NCI-H510A (cell line): ENCODE data around the gene SUPT20H.
"Not testable (repeated sequence)": the region's sequence is repeated elsewhere in the genome, so short reads cannot be mapped to it uniquely, and the experiment has no call there.

Experiments used
- DNase-seq: peaks from one replicate; lab custom pipeline; 2025; lab: John Stamatoyannopoulos, UW

SUPT20H gene

DNA sequence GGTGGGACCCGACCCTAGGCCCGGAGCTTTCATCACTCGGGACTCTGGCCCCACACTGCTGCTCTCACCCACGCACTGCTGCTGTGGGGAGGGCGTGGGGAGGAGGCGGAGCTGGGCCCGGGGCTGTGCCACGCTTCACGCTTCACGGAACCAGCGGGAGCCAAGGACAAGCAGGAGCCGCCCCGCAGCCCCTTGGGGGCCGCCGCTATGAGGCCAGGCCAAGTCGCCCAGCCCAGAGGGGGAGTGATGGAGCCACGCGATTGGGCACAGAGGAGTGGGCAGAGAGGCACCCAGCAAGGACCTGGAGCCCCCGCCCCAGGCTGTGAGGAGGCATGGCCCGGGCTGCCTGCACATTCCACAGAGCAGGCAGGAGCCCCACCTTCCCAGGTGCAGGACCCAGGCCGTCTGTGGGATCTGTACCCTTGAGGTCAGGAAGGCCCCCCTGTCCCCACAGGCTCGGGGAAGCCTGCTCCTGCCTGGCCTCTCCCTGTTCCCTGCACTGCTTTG lies 10.2 kb upstream of the SUPT20H start:
- no peak for DNase-seq

DNA sequence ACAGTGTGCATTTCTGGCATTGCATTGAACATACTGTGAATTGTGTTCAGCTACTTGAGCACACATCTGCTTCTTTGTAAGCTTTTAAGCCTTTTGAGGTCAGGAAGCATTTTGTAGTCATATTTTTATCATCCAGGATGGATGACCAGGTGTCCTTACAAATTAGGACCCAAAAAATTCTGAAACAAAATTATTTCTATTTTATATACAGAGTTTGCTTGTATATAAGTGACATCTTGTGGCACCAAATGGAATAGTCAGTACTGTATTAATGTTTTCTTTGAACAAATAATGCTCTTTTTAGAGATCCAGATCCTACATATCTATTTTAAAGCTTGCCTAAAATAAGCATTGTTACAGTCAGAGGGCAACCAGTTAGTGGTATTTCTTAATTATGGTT lies 9.5 kb upstream of the SUPT20H start:
- DNase-seq, result no peak

DNA sequence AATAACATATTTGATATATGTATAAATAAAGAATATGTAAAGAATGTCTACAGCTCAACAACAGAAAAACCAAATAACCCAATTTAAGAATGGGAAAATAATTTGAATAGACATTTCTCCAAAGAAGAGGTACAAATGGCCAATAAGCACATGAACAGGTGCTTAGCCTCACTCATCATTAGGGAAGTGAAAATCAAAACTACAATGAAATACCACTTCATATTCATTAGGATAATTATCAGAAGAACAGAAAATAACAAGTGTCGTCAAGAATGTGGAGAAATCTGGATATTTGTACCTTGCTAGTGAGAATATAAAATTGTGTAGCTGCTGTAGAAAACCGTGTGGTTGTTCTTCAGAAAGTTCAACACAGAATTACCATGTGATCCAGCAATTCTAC lies 8.4 kb upstream of the SUPT20H start:
- no peak for DNase-seq

DNA sequence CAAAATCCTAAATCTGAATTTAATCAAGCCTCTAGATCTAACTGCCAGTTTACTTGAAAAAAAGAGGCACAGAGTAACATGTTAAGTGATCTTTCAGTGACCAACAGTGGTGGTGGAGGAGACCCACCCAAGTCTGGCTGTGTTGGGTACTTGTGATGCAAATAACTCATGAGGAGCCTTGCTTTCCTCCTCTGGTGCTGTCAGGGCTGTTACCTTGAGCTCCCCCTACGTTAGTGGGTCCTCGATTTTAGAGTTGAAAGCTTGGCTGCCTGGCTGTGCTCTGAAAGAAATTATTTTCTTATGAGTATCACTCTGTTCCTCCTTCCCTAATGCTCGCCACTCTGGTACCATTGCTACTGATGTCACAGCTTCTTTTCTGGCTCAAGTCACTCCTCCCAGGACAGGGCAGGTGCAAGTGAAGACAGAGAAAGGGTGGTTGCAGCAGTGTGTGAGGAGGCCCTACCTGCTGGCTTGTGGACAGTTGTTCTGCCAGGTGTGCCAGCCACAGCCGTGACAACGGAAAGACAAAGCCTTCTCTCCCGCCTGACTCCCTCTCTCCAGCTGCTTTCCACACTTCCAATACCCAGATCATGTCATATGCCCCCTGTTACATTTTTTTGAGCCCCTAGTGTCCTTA lies 6.5 kb upstream of the SUPT20H start:
- DNase-seq, result no peak

DNA sequence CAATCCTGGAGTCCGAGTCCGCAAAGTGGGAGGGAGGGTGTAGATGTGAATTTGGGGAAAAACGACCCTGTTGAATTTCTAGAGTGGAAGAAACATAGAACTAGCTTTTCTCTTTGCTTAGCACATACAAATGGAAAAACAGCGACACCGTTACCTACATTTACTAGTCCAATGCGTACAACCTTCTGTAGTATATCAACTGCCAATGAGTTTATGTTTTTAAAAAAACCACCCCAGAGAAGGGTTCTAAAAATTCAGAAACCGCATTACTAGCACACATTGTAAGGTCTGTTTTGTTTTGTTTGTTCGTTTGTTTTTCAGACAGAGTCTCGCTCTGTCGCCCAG lies 332 bp upstream of the SUPT20H start:
- no peak for DNase-seq

DNA sequence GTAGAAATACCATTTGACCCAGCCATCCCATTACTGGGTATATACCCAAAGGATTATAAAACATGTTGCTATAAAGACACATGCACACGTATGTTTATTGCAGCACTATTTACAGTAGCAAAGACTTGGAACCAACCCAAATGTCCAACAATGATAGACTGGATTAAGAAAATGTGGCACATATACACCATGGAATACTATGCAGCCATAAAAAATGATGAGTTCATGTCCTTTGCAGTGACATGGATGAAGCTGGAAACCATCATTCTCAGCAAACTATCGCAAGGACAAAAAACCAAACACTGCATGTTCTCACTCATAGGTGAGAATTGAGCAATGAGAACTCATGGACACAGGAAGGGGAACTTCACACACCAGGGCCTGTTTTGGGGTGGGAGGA lies 3.3 kb downstream of the SUPT20H start:
- not testable (repeated sequence) for DNase-seq

DNA sequence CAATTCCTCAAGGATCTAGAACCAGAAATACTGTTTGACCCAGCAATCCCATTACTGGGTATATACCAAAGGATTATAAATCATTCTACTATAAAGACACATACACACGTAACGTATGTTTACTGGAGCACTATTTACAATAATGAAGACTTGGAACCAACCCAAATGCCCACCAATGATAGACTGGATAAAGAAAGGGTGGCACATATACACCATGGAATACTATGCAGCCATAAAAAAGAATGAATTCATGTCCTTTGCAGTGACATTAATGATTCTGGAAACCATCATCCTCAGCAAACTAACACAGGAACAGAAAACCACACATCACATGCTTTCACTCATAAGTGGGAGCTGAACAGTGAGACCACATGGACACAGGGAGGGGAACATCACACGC lies 6.4 kb downstream of the SUPT20H start:
- not testable (repeated sequence) for DNase-seq

DNA sequence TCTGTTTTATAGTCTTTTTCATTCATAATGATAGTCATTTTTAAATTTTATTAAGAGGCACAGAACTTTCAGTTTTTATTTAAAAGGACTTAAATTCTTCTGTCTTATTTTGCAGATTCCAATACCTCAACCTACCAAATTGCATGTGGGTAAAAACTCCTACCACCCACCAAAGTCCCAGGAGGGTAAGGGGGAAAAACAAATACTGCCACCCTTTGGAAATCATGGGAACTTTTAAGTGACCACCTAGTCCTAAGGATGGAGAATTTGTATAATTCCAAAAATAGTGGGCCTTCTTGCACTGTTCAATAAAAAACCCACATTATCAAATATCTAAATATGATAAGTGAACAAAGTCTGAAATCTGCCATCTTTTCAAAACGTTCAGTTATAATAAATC lies 9.7 kb downstream of the SUPT20H start:
- no peak for DNase-seq

DNA sequence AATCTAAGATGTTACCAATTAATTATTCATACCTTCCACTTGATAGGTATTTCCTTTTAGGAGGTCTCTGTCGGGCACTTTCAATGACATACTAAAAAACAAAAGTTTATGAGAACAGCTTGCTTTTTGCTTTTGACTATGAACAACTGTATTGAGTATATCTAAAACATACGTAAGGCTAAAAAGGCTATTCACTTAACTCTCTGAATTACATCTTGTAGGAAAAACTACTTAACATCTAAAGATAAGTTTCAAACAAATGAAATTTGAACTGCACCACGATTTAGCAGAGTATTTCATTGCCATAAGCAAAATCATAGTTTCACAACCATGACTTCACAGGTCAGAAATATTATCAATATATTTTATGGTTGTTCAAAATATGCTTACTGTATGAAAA lies 11.6 kb downstream of the SUPT20H start:
- DNase-seq, result no peak

DNA sequence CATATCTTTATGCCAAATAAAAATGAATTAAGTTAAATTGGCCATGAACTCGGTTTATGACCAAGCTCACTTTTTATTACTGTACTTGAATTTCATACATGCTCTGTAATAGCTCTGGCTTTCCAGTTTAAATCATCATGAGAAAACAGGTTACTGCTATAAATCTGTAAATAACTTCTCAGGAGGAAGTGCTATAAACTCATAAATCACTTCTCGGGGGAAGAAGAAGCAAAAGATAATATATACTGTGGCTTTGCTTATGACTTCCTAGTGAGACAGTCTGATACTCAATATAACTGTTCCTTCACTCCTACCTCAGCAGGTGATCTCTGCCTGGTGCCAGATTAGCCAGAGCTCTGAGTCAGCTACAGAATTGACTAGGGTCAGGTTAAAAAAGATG lies 12.5 kb downstream of the SUPT20H start:
- DNase-seq, result no peak

DNA sequence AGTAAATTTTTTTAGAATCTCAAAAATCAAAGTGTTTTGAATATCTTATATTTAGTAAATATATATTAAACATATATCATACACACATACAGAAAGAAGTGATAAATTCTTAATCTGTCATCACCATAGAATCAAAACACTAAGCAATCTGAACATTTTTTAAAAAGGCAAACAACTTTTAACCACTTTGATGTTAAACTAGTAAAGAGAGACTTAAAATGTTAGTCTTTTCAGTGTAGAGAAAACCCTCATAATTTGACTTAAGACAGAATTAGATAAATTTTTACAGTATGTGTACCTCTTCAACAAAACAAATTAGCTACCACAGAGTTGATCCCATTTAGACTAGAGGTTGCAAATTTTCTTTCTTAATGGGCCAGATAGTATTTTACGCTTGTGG lies 13.4 kb downstream of the SUPT20H start:
- no peak for DNase-seq

DNA sequence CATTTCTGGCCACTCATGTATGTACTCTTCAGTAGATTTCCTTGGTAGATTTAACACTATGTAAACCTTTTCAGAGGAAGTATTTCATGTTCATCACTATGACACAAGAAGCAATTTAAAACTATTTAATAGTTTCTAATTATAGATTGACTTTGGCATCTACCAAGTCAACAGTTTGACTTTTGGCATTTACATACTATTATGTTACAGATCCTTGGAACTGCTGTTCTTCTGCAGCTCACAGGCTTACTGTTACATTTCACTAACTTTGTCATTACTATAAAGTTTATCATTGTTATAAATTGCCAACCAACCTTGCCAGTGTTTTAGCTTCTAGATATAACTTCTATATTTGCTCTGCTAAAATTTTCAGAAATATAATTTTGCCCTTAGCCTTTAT lies 18.7 kb downstream of the SUPT20H start:
- no peak for DNase-seq

DNA sequence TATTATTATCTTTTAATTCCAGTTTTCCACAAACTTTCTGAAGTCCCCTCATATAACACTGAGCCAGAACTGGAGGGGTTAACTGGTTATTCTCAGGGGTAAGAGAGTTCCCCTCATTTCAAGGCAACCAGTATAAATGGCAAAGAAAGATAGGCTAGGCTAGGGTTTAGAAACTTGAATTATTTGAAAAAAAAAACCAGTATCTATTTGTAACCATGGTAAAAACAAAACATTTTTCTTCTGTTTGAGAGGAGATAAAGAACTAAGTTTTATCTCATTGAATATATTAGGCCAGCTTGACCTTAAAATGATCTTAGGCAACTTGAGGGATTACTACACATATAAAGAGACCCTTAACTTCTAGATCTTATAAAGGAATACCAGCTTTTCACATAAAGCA lies 19.6 kb downstream of the SUPT20H start:
- DNase-seq, result no peak

DNA sequence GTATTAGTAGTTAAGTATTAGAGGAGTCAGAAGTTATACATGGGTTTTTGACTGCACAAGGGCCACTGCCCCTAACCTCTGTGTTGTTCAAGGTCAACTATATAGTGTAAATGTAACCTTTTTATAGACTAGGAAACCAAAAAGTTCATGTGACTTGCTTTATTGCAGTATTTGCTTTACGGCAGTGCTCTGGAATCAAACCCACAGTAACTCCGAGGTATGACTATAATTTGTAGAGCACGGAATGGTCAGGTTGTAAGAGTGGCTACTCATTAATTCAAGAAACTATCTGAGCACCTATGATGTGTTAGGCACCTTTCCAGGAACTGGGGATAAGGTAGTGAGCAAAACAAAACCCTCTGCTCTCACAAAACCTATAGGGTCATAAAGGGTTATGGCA lies 22.2 kb downstream of the SUPT20H start:
- DNase-seq, result no peak

DNA sequence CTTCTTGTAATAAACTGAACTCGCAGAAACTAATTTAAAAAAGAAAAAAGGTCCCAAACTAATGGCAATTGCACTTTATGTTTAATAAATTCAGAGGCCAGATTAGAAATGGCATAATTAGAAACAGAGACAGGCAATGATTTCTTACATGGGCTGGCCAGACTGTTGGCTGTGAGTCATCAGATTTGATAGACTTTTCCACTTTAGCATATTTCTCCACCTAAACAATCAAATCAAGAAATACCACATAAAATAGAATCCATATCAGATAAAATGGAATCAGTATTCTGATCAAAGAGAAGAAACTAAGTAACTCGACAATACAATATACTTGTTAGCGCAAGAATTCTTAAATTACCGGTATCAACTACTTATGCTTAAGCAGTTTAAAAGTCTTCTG lies 29.9 kb downstream of the SUPT20H start:
- DNase-seq, result no peak

DNA sequence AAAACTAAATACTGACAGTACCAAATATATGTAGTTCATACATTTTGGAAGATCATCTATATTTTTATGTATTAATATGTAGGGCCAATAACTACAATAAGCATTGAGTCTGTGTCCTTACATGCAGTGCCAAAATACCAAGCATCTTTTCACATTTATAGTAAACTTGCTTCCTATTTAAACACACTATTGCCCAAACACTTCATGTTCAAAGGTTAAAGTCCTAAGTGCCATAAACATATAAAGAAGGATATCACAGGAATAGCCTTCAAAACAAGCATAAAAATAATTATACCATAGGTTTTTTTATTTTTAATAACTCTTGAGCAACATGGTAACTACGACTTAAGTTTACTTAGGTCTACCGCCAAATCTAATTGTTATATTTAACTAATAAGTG lies 31.8 kb downstream of the SUPT20H start:
- DNase-seq, result no peak

DNA sequence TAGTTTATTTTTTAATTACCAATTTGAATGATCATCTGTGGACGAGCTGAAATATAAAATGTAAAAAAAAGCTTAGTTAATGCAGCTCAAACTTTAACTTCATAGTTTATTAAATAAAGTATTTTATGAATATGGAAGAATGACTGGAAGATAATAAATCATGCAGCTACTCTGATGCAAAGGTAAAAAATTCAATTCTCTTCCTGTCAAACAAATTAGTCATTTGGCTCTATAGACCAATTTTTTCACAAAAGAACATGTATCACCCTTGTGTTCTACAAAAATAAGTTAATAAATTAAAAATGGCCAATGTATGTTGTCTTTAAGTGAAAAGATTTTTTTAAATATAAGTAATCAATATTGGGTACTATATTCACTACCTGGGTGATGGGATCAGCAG lies 32.7 kb downstream of the SUPT20H start:
- DNase-seq, result no peak

DNA sequence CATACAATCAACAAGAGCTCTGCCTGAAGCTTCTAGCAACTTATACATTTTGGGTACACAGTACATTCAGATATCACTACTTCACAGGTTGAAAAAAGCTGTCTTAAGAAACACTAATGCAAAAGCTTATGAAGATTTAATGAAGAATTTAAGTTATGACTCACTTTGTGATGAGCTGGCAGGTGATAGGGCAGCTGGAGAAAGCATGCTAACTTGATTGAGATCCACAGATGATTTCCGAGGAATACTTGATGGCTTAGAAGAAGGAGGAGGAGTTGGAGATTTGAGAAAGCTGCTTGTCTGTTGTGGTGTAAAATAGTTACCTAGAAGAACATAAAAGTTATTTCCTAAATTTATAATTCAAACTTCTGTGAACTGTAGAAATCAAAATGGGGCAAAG lies 35.6 kb downstream of the SUPT20H start:
- DNase-seq, result no peak

DNA sequence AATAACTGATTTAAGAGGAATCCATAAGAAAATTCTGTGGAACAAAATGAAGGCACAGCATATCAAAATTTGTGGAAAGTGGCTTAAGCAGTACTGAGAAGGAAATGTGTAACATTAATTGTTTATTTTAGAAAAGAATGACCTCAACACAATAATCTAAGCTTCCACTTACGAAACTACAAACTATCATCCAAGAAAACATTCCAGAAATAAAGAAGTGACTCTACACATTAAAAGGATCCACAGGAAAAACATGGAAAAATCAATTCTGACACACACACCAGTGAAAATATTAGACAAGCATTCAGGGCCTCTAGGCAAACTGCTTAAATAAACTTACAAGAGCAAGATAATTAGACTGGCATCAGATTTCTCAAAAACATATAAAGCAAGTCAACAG lies 44.9 kb downstream of the SUPT20H start:
- no peak for DNase-seq

DNA sequence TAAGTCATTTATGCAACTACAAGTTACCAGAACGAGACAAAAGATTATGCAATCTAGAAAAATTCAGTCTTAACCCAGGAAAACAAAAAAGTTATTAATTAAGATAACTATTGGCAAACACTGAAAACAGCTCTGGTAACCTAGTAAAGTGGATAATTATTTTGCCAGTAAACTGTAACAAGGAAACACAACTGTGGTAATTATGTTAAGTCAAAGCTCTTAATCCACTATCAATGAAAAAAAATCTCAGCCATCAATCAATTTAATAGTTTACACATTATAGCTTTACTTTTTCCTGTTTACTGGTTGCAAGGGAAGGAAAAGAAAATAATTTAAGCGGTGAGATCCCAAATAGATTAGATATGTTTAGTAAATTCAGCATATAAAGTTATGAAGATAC lies 47.7 kb downstream of the SUPT20H start:
- DNase-seq, result no peak

DNA sequence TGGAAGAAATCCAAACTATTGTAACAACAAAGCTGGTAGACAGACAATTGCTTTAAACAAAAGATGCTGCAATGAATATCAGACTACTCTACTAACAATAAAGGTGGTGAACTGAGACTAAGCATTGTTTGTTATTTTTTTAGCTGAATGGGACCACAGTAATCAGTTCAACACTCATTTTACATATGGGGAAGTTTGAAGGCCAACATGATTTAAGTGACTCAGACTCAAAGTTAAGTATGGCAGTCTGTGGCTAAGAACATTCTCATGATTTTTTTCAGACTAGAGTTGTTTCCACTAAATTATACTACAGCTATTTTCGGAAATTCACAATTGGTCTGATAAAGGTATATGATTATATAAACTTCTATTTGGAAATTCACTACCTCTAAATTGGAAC lies 48.5 kb downstream of the SUPT20H start:
- no peak for DNase-seq

DNA sequence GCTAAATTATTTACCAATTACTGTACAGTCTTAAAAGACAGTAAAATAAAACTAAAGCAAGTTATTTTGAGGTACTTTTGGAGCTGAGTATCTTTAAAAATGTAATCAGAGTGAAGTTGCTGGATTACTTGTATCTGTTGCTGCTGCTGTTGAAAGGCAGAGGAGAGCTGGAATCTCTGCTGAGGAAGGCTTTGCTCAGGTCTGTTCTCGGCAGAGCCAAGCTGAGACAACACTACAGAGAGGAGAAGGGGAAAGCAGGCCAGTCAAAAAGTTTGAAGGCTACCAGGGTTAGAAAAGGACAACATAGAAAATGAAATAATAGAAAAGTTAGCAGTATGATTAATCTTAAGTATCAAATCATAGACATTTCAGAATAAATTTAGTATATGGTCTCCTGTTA lies 49.1 kb downstream of the SUPT20H start:
- no peak for DNase-seq

DNA sequence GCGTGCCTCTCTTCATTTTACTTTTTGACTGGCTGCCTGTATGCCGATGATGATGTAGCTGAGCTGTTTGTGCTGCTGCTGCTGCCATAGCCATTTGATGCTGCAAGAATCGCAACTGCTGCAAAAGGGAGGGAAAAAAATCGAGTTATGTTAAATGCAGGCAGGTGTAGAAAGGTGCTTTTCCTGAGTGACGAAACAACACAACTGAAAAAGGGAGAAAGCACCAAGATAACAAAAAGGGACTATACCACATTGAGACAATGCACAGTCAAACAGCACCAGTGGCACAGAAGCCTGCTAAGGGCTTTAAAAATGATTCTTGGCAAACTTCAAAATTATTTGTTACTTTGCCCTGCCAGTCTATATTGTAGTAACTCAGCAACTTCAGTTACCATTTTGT lies 49.8 kb downstream of the SUPT20H start:
- no peak for DNase-seq

DNA sequence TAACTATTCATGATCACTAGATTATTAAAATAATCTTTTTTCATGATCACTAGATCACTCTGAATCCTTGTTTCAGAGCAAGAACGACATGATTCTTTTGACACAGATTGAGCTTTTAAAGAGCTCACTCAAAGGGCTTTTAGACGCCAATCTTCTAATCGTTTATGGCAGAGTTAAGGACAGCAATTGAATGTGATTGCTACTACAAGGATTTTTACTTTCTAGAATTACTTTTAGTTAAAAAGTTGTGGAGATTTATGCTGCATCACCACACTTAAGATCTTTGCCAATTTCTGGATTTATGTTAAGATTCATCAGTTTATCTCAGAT lies 57.6 kb downstream of the SUPT20H start:
- DNase-seq, result no peak
